Stimulated activated memory B cell treated with anti-CD40 and anti-IgM and Interleukin-4, amounts not matched to agents 10 μg/mL and 1 μg/mL and 100 μg/mL, for 72 hours (primary cell): ENCODE results near the gene FNDC11.
A peak's percentile ranks its signal among the peaks of the same experiment; 100 is the strongest.
"Not testable (repeated sequence)": the region's sequence is repeated elsewhere in the genome, so short reads cannot be mapped to it uniquely, and the experiment has no call there.

Experiments
- ATAC-seq: fragments of 150-1000 bp; cut with Tn5 transposase; 2 replicates; pipeline ENCODE4 v1.10.0; 2021
- H3K27ac Mint-ChIP-seq: one replicate; pipeline ENCODE4 v1.8.0; 2022; ENCODE audit warnings: mild to moderate bottlenecking, mixed read lengths
- H3K27me3 Mint-ChIP-seq: one replicate; pipeline ENCODE4 v1.8.0; 2022; ENCODE audit warnings: mixed read lengths
- H3K36me3 Mint-ChIP-seq: one replicate; pipeline ENCODE4 v1.8.0; 2022; ENCODE audit warnings: mixed read lengths
- H3K4me1 Mint-ChIP-seq: one replicate; pipeline ENCODE4 v1.8.0; 2022; ENCODE audit warnings: mixed read lengths
- H3K4me3 Mint-ChIP-seq: one replicate; pipeline ENCODE4 v1.8.0; 2022; ENCODE audit warnings: mild to moderate bottlenecking, moderate library complexity, mixed read lengths
- H3K9me3 Mint-ChIP-seq: one replicate; pipeline ENCODE4 v1.8.0; 2022; ENCODE audit warnings: mixed read lengths

FNDC11 gene

GRCh38 chr20:63563225-63563935 is 9.4 kb downstream of the FNDC11 start:
- Mint-ChIP-seq H3K9me3 (peaks cover 3% of the 10 kb centered on the region), H3K4me1 (peaks cover 16% of the 10 kb centered on the region), H3K4me3 (no peak overlapping the region), H3K36me3 (peaks cover 30% of the 10 kb centered on the region), H3K27ac (no peak overlapping the region), H3K27me3 (no peaks in the 10 kb centered on the region)
- no peak for ATAC-seq

- Mint-ChIP-seq H3K27ac (no peak overlapping the region), H3K4me1 (peaks cover 25% of the 10 kb centered on the region), H3K9me3 (peaks cover under 1% of the 10 kb centered on the region), H3K4me3 (no peak overlapping the region), H3K27me3 (no peaks in the 10 kb centered on the region), H3K36me3 (peaks cover 23% of the 10 kb centered on the region)
- ATAC-seq: no peak
Measured at GRCh38 chr20:63564036-63564810, 10.3 kb downstream of the FNDC11 start.

- Mint-ChIP-seq H3K9me3 (no peaks in the 10 kb centered on the region), H3K36me3 (peaks cover 18% of the 10 kb centered on the region), H3K27ac (no peak overlapping the region), H3K4me1 (peaks cover 34% of the 10 kb centered on the region), H3K4me3 (no peak overlapping the region), H3K27me3 (no peaks in the 10 kb centered on the region)
- ATAC-seq: no peak
Measured at GRCh38 chr20:63565021-63565698, 11.2 kb downstream of the FNDC11 start.

- Mint-ChIP-seq H3K4me1 (peaks cover 34% of the 10 kb centered on the region), H3K27me3 (no peaks in the 10 kb centered on the region), H3K4me3 (no peak overlapping the region), H3K36me3 (peaks cover 12% of the 10 kb centered on the region), H3K9me3 (no peaks in the 10 kb centered on the region), H3K27ac (no peak overlapping the region)
- no peak for ATAC-seq
Measured at GRCh38 chr20:63565699-63566335, 11.9 kb downstream of the FNDC11 start.

GRCh38 chr20:63566395-63567135 is 12.6 kb downstream of the FNDC11 start:
- Mint-ChIP-seq H3K9me3 (no peaks in the 10 kb centered on the region), H3K4me1 (peaks cover 34% of the 10 kb centered on the region), H3K36me3 (peaks cover 7% of the 10 kb centered on the region), H3K27ac (peak overlapping the region; percentile 82), H3K4me3 (peak overlapping the region; percentile 77), H3K27me3 (no peaks in the 10 kb centered on the region)
- ATAC-seq: no peak

GRCh38 chr20:63567136-63567385 is 13.1 kb downstream of the FNDC11 start:
- Mint-ChIP-seq H3K27me3 (no peaks in the 10 kb centered on the region), H3K9me3 (no peaks in the 10 kb centered on the region), H3K4me1 (peaks cover 34% of the 10 kb centered on the region), H3K27ac (peak overlapping the region; percentile 82), H3K36me3 (peaks cover 7% of the 10 kb centered on the region), H3K4me3 (peak overlapping the region; percentile 77)
- ATAC-seq: no peak

- Mint-ChIP-seq H3K4me1 (peaks cover 34% of the 10 kb centered on the region), H3K27me3 (no peaks in the 10 kb centered on the region), H3K9me3 (no peaks in the 10 kb centered on the region), H3K36me3 (peaks cover 7% of the 10 kb centered on the region), H3K27ac (peak overlapping the region; percentile 82), H3K4me3 (peak overlapping the region; percentile 77)
- peak; percentile 85 for ATAC-seq
Measured at GRCh38 chr20:63567386-63568169, 13.6 kb downstream of the FNDC11 start.

- H3K9me3 Mint-ChIP-seq: no peaks in the 10 kb centered on the region
- H3K27ac Mint-ChIP-seq: peak overlapping the region; percentile 82
- ATAC-seq: peak; percentile 36
- no peaks in the 10 kb centered on the region for H3K27me3 Mint-ChIP-seq
- H3K4me3 Mint-ChIP-seq: peak overlapping the region; percentile 77
- peaks cover 34% of the 10 kb centered on the region for H3K4me1 Mint-ChIP-seq
- peaks cover 7% of the 10 kb centered on the region for H3K36me3 Mint-ChIP-seq
Measured at GRCh38 chr20:63568170-63568981, 14.4 kb downstream of the FNDC11 start.

- H3K4me3 Mint-ChIP-seq: peak overlapping the region; percentile 64
- H3K27me3 Mint-ChIP-seq: no peaks in the 10 kb centered on the region
- no peaks in the 10 kb centered on the region for H3K9me3 Mint-ChIP-seq
- no peak for ATAC-seq
- peaks cover 34% of the 10 kb centered on the region for H3K4me1 Mint-ChIP-seq
- no peak overlapping the region for H3K27ac Mint-ChIP-seq
- peaks cover 7% of the 10 kb centered on the region for H3K36me3 Mint-ChIP-seq
Measured at GRCh38 chr20:63568986-63569949, 15.3 kb downstream of the FNDC11 start.

- Mint-ChIP-seq H3K27me3 (no peaks in the 10 kb centered on the region), H3K4me3 (no peak overlapping the region), H3K27ac (no peak overlapping the region), H3K36me3 (peaks cover 4% of the 10 kb centered on the region), H3K4me1 (peaks cover 34% of the 10 kb centered on the region), H3K9me3 (no peaks in the 10 kb centered on the region)
- no peak for ATAC-seq
Measured at GRCh38 chr20:63570281-63571086, 16.5 kb downstream of the FNDC11 start.

GRCh38 chr20:63571087-63571478 is 17.1 kb downstream of the FNDC11 start:
- H3K4me1 Mint-ChIP-seq: peaks cover 34% of the 10 kb centered on the region
- H3K27ac Mint-ChIP-seq, H3K4me3 Mint-ChIP-seq, H3K36me3 Mint-ChIP-seq, H3K9me3 Mint-ChIP-seq, ATAC-seq, H3K27me3 Mint-ChIP-seq: not testable (repeated sequence)

GRCh38 chr20:63572071-63572787 is 18.3 kb downstream of the FNDC11 start:
- Mint-ChIP-seq H3K9me3 (no peaks in the 10 kb centered on the region), H3K36me3 (no peaks in the 10 kb centered on the region), H3K27ac (no peak overlapping the region), H3K4me3 (no peak overlapping the region), H3K4me1 (peaks cover 29% of the 10 kb centered on the region), H3K27me3 (peaks cover 9% of the 10 kb centered on the region)
- no peak for ATAC-seq
